GM12878 (cell line): Measurements from ENCODE around the gene TTLL12. TPM values are rescaled to one million over a fixed set of nuclear protein-coding genes. Genes with fewer than 3 reads are reported as not detected.

Experiments
- ATAC-seq: fragments of 200-7000 bp; cut with Tn5 transposase; 3 replicates; pipeline ENCODE4 v1.9.1; 2020; ENCODE audit warnings: mild to moderate bottlenecking, moderate library complexity
- BruUV-seq: library from RNA; stranded (reverse); fragments of 400-500 nt; replicated peaks from 2 replicates; lab custom pipeline; 2021; lab: Mats Ljungman, UMichigan
- CTCF ChIA-PET: fragments of 300-600 bp; sonication (Branson Sonifier 250); formaldehyde crosslinking; extraction: SDS; loops from one replicate; lab custom pipeline; 2021; ENCODE audit warnings: inconsistent platforms; lab: Yijun Ruan, JAX
- POLR2A ChIA-PET: fragments of 350-600 bp; formaldehyde crosslinking; extraction: SDS; loops from one replicate; lab custom pipeline; 2021; ENCODE audit warnings: inconsistent platforms; lab: Charles Lee
- RAD21 ChIA-PET: fragments of 300-600 bp; sonication (Branson Sonifier 250); formaldehyde crosslinking; loops from one replicate; lab custom pipeline; 2023; ENCODE audit warnings: antibody characterized with exemption; ENCODE audit not compliant: unreplicated experiment; lab: Charles Lee
- SMC1A ChIA-PET: fragments of 300-600 bp; sonication (Branson Sonifier 250); formaldehyde crosslinking; loops from one replicate; lab custom pipeline; 2023; ENCODE audit not compliant: unreplicated experiment, uncharacterized antibody; lab: Charles Lee
- DNase-seq: peaks from one replicate; pipeline ENCODE4 v3.0.0-alpha.2; 2011; ENCODE audit warnings: low read depth, low spot score
- FAIRE-seq: peaks from 3 replicates; lab custom pipeline; 2011; peaks lifted over from hg19 to GRCh38; lab: Jason Lieb, UNC
- H2AFZ ChIP-seq: 2 replicates; pipeline ENCODE4 v1.6.0; 2011; ENCODE audit warnings: low read depth, low read length, control low read depth; ENCODE audit not compliant: control insufficient read depth
- H3K27ac ChIP-seq: 2 replicates; pipeline ENCODE4 v1.5.1; 2011; ENCODE audit warnings: control low read depth; ENCODE audit not compliant: control insufficient read depth, insufficient read depth
- H3K27me3 ChIP-seq, 2 experiments: replicated peaks in 1 of 2; 2 replicates each; pipeline versions ENCODE4 v1.6.0 to v1.6.1; 2011; ENCODE audit warnings: low read length in 1 of 2; ENCODE audit not compliant: control insufficient read depth in 2 of 2, insufficient read depth in 2 of 2
- H3K36me3 ChIP-seq, 2 experiments: 2 replicates each; pipeline ENCODE4 v1.5.1; 2011; ENCODE audit warnings: low read length in 1 of 2; ENCODE audit not compliant: control insufficient read depth in 2 of 2, insufficient read depth in 2 of 2
- H3K4me1 ChIP-seq: 2 replicates; pipeline ENCODE4 v1.6.1; 2011; ENCODE audit warnings: mild to moderate bottlenecking, low read length, moderate library complexity, mixed read lengths; ENCODE audit not compliant: control insufficient read depth, insufficient read depth
- H3K4me2 ChIP-seq: 2 replicates; pipeline ENCODE4 v1.6.0; 2011; ENCODE audit warnings: control low read depth; ENCODE audit not compliant: control insufficient read depth, insufficient read depth
- H3K4me3 ChIP-seq: fragments of 200-600 bp; sonication (generic); 2 replicates; pipeline ENCODE4 v1.5.1; 2016
- H3K79me2 ChIP-seq: 2 replicates; pipeline ENCODE4 v1.6.0; 2011; ENCODE audit warnings: low read length; ENCODE audit not compliant: control insufficient read depth, insufficient read depth
- H3K9ac ChIP-seq: 2 replicates; pipeline ENCODE4 v1.8.0; 2011; ENCODE audit warnings: low read length, control low read depth, mixed read lengths; ENCODE audit not compliant: control insufficient read depth, insufficient read depth
- H3K9me3 ChIP-seq: replicated peaks from 3 replicates; pipeline ENCODE4 v1.5.1; 2011; ENCODE audit warnings: mild to moderate bottlenecking, low read length; ENCODE audit not compliant: control insufficient read depth, insufficient read depth
- H4K20me1 ChIP-seq: 2 replicates; pipeline ENCODE4 v1.6.0; 2011; ENCODE audit not compliant: control insufficient read depth, insufficient read depth
- BHLHE40 ChIP-seq, 2 experiments: fragments of 450-650 bp in 1 of 2; IDR thresholded peaks; 2 replicates each; pipeline ENCODE4 v1.6.1; 2011 to 2017; ENCODE audit warnings: low read depth in 2 of 2, borderline replicate concordance in 1 of 2, improper control_type of control experiment in 1 of 2, low read length in 1 of 2, mild to moderate bottlenecking in 1 of 2
- BRCA1 ChIP-seq: IDR thresholded peaks from 2 replicates; pipeline ENCODE4 v1.6.1; 2011; ENCODE audit warnings: low read depth, low read length, improper control_type of control experiment
- ETV6 ChIP-seq, 2 experiments: fragments of 450-650 bp in 1 of 2; IDR thresholded peaks in 1 of 2; conservative IDR thresholded peaks in 1 of 2; 2 replicates each; pipeline ENCODE4 v1.6.1; 2014; ENCODE audit warnings: antibody characterized with exemption in 1 of 2, borderline replicate concordance in 1 of 2, low read depth in 1 of 2, mild to moderate bottlenecking in 1 of 2, moderate library complexity in 1 of 2
- JUNB ChIP-seq: IDR thresholded peaks from 2 replicates; pipeline ENCODE4 v1.6.1; 2016; ENCODE audit warnings: antibody characterized with exemption, mild to moderate bottlenecking
- KLF5 ChIP-seq: fragments of 450-650 bp; IDR thresholded peaks from 2 replicates; pipeline ENCODE4 v1.6.1; 2014; ENCODE audit warnings: mild to moderate bottlenecking; ENCODE audit not compliant: partially characterized antibody
- MEF2B ChIP-seq: fragments of 450-650 bp; IDR thresholded peaks from 2 replicates; pipeline ENCODE4 v1.6.1; 2018; ENCODE audit warnings: mild to moderate bottlenecking, moderate library complexity; ENCODE audit not compliant: partially characterized antibody, poor library complexity, severe bottlenecking
- NFIC ChIP-seq: IDR thresholded peaks from 2 replicates; pipeline ENCODE4 v1.6.1; 2012; ENCODE audit warnings: low read depth, mild to moderate bottlenecking, inconsistent platforms, low read length, moderate library complexity
- NRF1 ChIP-seq: conservative IDR thresholded peaks from 2 replicates; pipeline ENCODE4 v1.6.1; 2011; ENCODE audit warnings: mild to moderate bottlenecking, low read depth, low read length, improper control_type of control experiment
- TCF3 ChIP-seq: IDR thresholded peaks from 2 replicates; pipeline ENCODE4 v1.6.1; 2012; ENCODE audit warnings: low read depth, mild to moderate bottlenecking, low read length, borderline replicate concordance; ENCODE audit not compliant: insufficient read depth
- WGBS: methylation state at CpG from one replicate; pipeline ENCODE4 v1.1.6; 2016; ENCODE audit warnings: low lambda C conversion rate; ENCODE audit not compliant: insufficient replicate concordance, insufficient coverage; ENCODE audit errors: missing lambda C conversion rate; 5-methylcytosine and 5-hydroxymethylcytosine counted together
- in situ Hi-C: fragments of 300-500 bp; cut with MboI; formaldehyde crosslinking; loops from 9 replicates; pipeline ENCODE4 v1.14.3; 2018; ENCODE audit warnings: mixed read lengths
- intact Hi-C: fragments of 100-400 bp; cut with micrococcal nuclease; formaldehyde crosslinking; loops from one replicate; pipeline ENCODE4 v1.14.2; 2022; ENCODE audit not compliant: unreplicated experiment
- polyA plus RNA-seq, 11 experiments: library from polyadenylated mRNA; depleted of rRNA in 4 of 11; unstranded in 6 of 11; stranded (reverse) in 5 of 11; fragments of >200 nt; fragmentation: Nextera tagmentation in 4 of 11; fragmentation: Illumina TruSeq in 1 of 11; extraction: Ambion mirVana in 4 of 11; extraction: Trizol in 1 of 11; gene quantifications; 1 replicate in 1 of 11; 2 replicates in 10 of 11; pipeline versions ENCODE4 v1.2.1 to v1.2.3, GENCODE V29; 2011 to 2016; ENCODE audit warnings: inconsistent platforms in 2 of 11, missing spikeins in 2 of 11, low read depth in 1 of 11
- total RNA-seq, 4 experiments: library from RNA; depleted of rRNA in 3 of 4; stranded (reverse); fragments of >200 nt in 3 of 4; fragmentation: Illumina TruSeq in 1 of 4; extraction: Trizol in 1 of 4; gene quantifications; 2 replicates each; pipeline versions ENCODE4 v1.2.1 to v1.2.3, GENCODE V29; 2013 to 2021
- TF ChIP-seq, protein P1 (sequence below): IDR thresholded peaks from 2 replicates; pipeline ENCODE4 v1.6.1; 2012; ENCODE audit warnings: improper control_type of control experiment, low read depth, low read length; ENCODE audit not compliant: insufficient replicate concordance
- TF ChIP-seq, protein P2 (sequence below): IDR thresholded peaks from 2 replicates; pipeline ENCODE4 v1.6.1; 2011; ENCODE audit warnings: low read depth, mild to moderate bottlenecking, low read length, moderate library complexity, borderline replicate concordance; ENCODE audit errors: extremely low read depth
- TF ChIP-seq, protein P3 (sequence below): IDR thresholded peaks from 2 replicates; pipeline ENCODE4 v1.6.1; 2012; ENCODE audit warnings: low read length, inconsistent platforms

TTLL12 gene
- total and polyA plus RNA-seq, 10 of the 15 experiments (the other 5 are each of a cell fraction or from before 2014, with no cell fraction given) = 1.00 to 89.8 (median 38.5) TPM

DNA sequence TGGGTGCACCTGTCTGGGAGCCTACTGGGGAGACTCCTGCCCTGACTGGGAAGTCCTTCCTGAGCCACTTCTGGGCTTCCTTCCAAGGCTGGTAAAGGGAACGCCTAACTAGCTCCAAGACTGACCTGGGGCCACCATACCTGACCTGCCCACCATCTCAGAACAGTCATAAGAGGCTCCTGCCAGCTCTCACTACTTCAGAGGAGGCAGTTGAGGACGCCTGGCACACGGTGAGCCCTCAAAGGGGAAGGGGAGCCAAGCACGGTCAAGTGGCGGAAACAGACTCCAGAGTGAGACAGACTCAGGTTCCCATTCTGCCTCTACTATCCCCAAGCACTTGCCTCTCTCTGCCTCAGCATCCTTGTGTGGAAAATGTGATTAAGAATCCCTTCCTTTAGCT is 51.4 kb downstream of the TTLL12 start:
- in situ Hi-C loops (no loop called here), intact Hi-C loops (no loop called here)
- Histone ChIP-seq H3K36me3 (peaks cover 6 to 25% of the 10 kb centered on the region in 2 experiments), H3K27ac (no peak overlapping the region), H3K4me3 (no peak overlapping the region), H3K79me2 (no peaks in the 10 kb centered on the region), H3K9me3 (no peaks in the 10 kb centered on the region), H4K20me1 (no peaks in the 10 kb centered on the region), H3K27me3 (no peaks in the 10 kb centered on the region), H3K4me1 (no peaks in the 10 kb centered on the region), H3K4me2 (no peak overlapping the region), H2AFZ (no peak overlapping the region), H3K9ac (no peak overlapping the region)
- 80% methylated on average over 5 of the region's 5 CpGs for WGBS
- ATAC-seq (no peak), DNase-seq (no peak), FAIRE-seq (no peak)
- no TSS peak for BruUV-seq
- ChIA-PET CTCF (interaction anchor here (0.6 to 1.5 kb wide), 9 partner anchors 12 to 304 kb away, joined by 3 to 5 read pairs (median 3); partner anchors contain the start of gene BIK), POLR2A (no interaction called here), SMC1A (interaction anchor here (0.5 kb wide), 1 partner anchor 30 kb away, joined by 3 read pairs; no protein-coding TSS in a partner anchor), RAD21 (no interaction called here)
- TF ChIP-seq NFIC (no peak), KLF5 (no peak), MEF2B (no peak), ETV6 (conservative IDR thresholded peaks at IDR 0.05 in 1 of 2, IDR thresholded peaks at IDR 0.05 in 1 of 2; ENCODE audit: borderline replicate concordance in 1 of 2, low read depth in 1 of 2) (no peak), BHLHE40 (IDR thresholded peaks at IDR 0.05; ENCODE audit: borderline replicate concordance in 1 of 2, low read depth in 2 of 2, low read length in 1 of 2) (no peak), BRCA1 (no peak), NRF1 (no peak), JUNB (no peak), TCF3 (no peak)
- TF ChIP-seq, protein P1, sequence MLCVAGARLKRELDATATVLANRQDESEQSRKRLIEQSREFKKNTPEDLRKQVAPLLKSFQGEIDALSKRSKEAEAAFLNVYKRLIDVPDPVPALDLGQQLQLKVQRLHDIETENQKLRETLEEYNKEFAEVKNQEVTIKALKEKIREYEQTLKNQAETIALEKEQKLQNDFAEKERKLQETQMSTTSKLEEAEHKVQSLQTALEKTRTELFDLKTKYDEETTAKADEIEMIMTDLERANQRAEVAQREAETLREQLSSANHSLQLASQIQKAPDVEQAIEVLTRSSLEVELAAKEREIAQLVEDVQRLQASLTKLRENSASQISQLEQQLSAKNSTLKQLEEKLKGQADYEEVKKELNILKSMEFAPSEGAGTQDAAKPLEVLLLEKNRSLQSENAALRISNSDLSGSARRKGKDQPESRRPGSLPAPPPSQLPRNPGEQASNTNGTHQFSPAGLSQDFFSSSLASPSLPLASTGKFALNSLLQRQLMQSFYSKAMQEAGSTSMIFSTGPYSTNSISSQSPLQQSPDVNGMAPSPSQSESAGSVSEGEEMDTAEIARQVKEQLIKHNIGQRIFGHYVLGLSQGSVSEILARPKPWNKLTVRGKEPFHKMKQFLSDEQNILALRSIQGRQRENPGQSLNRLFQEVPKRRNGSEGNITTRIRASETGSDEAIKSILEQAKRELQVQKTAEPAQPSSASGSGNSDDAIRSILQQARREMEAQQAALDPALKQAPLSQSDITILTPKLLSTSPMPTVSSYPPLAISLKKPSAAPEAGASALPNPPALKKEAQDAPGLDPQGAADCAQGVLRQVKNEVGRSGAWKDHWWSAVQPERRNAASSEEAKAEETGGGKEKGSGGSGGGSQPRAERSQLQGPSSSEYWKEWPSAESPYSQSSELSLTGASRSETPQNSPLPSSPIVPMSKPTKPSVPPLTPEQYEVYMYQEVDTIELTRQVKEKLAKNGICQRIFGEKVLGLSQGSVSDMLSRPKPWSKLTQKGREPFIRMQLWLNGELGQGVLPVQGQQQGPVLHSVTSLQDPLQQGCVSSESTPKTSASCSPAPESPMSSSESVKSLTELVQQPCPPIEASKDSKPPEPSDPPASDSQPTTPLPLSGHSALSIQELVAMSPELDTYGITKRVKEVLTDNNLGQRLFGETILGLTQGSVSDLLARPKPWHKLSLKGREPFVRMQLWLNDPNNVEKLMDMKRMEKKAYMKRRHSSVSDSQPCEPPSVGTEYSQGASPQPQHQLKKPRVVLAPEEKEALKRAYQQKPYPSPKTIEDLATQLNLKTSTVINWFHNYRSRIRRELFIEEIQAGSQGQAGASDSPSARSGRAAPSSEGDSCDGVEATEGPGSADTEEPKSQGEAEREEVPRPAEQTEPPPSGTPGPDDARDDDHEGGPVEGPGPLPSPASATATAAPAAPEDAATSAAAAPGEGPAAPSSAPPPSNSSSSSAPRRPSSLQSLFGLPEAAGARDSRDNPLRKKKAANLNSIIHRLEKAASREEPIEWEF = no peak
- TF ChIP-seq, protein P2, sequence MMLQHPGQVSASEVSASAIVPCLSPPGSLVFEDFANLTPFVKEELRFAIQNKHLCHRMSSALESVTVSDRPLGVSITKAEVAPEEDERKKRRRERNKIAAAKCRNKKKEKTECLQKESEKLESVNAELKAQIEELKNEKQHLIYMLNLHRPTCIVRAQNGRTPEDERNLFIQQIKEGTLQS = no peak
- TF ChIP-seq, protein P3, sequence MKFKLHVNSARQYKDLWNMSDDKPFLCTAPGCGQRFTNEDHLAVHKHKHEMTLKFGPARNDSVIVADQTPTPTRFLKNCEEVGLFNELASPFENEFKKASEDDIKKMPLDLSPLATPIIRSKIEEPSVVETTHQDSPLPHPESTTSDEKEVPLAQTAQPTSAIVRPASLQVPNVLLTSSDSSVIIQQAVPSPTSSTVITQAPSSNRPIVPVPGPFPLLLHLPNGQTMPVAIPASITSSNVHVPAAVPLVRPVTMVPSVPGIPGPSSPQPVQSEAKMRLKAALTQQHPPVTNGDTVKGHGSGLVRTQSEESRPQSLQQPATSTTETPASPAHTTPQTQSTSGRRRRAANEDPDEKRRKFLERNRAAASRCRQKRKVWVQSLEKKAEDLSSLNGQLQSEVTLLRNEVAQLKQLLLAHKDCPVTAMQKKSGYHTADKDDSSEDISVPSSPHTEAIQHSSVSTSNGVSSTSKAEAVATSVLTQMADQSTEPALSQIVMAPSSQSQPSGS = no peak
